Ovary (tissue), 3 donors: Measurements from ENCODE around the gene ACSF3.

Experiments
- POLR2A ChIP-seq: fragments of 450-650 bp; IDR thresholded peaks from one replicate; pipeline ENCODE4 v1.6.1; 2017; ENCODE audit warnings: antibody characterized with exemption, mild to moderate bottlenecking, moderate library complexity
- TF ChIP-seq, protein P1 (sequence below), 3 donors: fragments of 450-650 bp in 2 of 3; fragments of 200-600 bp in 1 of 3; IDR thresholded peaks; one replicate each; pipeline versions ENCODE4 v1.5.1 to v1.8.0; 2016 to 2022; ENCODE audit warnings: antibody characterized with exemption in 3 of 3, mild to moderate bottlenecking in 1 of 3
- donor health status: DM: no; HTN: no; CAD: no.

DNA sequence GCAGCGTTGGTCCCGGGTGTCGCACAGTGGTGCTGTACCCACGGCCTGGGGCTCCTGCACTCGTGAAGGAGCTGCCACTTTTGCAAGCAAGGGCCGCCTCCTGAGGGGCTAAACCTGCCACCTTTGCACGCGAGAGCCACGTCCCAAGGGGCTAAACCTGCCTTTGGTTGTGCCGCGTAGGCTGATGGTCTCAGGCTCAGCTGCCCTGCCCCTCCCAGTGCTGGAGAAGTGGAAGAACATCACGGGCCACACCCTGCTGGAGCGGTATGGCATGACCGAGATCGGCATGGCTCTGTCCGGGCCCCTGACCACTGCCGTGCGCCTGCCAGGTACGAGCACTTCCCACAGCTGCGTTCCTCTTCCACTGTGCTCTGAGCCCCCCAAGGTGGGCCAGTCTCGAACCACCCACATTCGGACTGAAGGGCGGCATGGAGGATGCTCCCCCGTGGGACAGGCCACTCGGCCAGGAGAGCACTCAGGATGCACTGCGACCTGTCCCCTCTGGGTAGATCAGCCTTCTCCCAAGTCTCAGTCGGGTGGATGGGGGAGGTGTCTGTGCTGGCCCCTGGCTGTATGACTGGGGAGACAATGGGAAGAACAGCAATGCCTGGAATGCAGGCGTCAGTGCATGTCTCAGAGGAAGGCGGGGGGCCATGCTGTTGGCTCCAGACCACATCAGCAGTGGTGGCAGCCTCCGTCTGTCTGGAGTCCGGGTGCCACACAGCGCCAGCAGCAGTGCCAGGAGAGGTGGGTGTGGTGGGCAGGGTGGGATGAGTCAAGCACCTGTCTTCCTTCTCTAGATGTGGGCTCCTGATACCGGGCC lies 20.7 kb downstream of the ACSF3 start:
- no peak for TF ChIP-seq POLR2A
- TF ChIP-seq, protein P1, sequence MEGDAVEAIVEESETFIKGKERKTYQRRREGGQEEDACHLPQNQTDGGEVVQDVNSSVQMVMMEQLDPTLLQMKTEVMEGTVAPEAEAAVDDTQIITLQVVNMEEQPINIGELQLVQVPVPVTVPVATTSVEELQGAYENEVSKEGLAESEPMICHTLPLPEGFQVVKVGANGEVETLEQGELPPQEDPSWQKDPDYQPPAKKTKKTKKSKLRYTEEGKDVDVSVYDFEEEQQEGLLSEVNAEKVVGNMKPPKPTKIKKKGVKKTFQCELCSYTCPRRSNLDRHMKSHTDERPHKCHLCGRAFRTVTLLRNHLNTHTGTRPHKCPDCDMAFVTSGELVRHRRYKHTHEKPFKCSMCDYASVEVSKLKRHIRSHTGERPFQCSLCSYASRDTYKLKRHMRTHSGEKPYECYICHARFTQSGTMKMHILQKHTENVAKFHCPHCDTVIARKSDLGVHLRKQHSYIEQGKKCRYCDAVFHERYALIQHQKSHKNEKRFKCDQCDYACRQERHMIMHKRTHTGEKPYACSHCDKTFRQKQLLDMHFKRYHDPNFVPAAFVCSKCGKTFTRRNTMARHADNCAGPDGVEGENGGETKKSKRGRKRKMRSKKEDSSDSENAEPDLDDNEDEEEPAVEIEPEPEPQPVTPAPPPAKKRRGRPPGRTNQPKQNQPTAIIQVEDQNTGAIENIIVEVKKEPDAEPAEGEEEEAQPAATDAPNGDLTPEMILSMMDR (IDR thresholded peaks at IDR 0.05), result no peak
